GM18508 (cell line): ENCODE results near the gene PHKA2.

Source experiments
- ATAC-seq: cut with Tn5 transposase; IDR thresholded peaks from one replicate; pipeline ENCODE4 v1.9.1; 2021; ENCODE audit warnings: moderate number of reproducible peaks; ENCODE audit not compliant: insufficient read depth, unreplicated experiment

Gene PHKA2

GRCh38 chrX:18938710-18939109 is 45.2 kb downstream of the PHKA2 start:
- ATAC-seq, result no peak

DNA sequence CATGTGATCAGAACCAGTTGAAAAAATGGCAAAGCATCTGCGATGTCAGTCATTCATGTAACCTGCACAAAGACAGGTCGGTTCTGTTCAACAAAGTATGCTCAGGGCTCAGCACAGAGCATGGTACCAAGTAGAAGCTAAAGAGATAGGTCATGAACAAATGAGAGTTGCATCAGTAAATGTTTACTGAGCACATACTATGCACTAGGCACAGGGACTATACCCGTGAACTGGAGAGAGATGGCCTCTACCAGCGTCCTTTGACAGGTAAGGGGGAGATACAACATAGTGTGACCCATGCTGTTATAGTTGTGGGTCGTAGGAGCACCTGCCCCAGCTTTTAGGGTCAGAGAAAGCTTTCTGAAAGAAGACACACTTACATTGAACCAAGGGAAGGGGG is 46.7 kb downstream of the PHKA2 start:
- ATAC-seq, result no peak

- no peak for ATAC-seq
These were observed 48.0 kb downstream of the PHKA2 start for GRCh38 chrX:18935893-18936292.

GRCh38 chrX:18934708-18935107 is 49.2 kb downstream of the PHKA2 start:
- ATAC-seq, result no peak

DNA sequence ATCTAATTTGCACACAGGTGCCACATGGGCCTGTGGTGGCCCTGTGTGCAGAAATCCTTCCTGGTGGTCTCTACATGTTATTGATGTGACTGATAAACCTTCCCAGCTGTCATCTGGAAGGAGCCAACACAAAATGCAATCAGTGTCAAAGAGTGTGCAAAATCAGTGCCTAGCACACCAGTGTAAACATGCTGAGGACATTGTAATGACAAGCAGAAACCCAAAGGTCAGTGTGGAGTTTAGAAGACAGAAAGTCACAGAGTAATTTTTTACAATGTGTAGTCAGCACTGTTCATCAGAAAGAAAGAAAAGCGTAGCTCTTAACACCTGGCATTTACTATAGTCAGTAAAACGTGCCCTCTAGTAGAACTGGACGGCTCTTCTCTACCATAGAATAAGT is 50.3 kb downstream of the PHKA2 start:
- ATAC-seq, result no peak

GRCh38 chrX:18931972-18932371 is 51.9 kb downstream of the PHKA2 start:
- no peak for ATAC-seq

GRCh38 chrX:18929775-18930174 is 54.1 kb downstream of the PHKA2 start:
- no peak for ATAC-seq

GRCh38 chrX:18927558-18927957 is 56.4 kb downstream of the PHKA2 start:
- ATAC-seq, result no peak

GRCh38 chrX:18924507-18925088 is 59.3 kb downstream of the PHKA2 start:
- ATAC-seq, result no peak

DNA sequence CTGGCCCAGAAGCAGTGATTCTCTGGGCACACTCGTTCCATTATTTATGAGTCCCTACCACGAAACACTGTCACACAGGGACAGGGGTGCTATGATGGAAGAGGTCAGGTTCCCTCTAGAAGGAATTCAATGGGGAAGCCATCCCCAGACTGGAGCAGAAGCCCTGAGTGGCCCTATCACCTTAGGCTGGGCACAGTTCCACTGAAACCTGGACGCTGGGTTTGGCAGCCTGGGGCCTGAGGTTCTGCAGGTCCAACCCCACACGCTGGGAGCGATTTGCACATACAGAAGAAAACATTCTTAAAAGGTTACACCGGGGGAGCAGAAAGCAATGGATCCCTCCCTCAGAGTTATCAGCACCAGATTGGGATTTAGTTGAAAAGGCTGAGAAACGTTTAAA is 63.3 kb downstream of the PHKA2 start:
- no peak for ATAC-seq

- no peak for ATAC-seq
These were observed 63.8 kb downstream of the PHKA2 start for GRCh38 chrX:18920079-18920478.

GRCh38 chrX:18917831-18918230 is 66.1 kb downstream of the PHKA2 start:
- ATAC-seq, result no peak

- ATAC-seq, result no peak
These were observed 77.6 kb downstream of the PHKA2 start for GRCh38 chrX:18906286-18906685.

DNA sequence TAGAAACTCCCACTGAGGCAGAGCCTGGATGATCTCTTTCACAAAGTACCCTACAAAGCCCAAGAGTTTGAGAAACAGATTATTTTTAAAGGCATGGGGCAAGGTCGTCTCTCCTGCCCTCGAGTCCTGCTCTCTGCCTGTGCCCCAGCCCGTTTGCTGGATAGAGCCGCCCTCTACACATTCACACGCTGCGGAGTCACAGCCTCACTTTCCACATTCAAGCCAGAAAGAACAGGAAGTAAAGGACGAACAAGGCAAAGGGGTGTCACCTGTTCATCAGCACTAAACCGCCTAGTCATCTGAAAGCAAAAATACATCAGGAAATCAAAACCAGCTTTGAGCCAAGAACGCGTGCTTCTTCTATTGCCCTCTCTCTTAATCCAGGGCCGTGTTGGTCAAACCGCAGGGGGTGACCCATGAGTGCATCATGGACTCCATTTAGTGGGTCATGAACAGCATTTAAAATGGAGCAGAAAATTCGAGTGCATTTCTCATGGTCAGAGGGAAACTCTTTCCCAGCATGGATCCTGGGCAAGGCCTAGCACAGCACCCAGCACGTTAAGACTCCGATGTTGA is 83.4 kb downstream of the PHKA2 start:
- ATAC-seq, result no peak

GRCh38 chrX:18899796-18900380 is 84.0 kb downstream of the PHKA2 start:
- no peak for ATAC-seq

DNA sequence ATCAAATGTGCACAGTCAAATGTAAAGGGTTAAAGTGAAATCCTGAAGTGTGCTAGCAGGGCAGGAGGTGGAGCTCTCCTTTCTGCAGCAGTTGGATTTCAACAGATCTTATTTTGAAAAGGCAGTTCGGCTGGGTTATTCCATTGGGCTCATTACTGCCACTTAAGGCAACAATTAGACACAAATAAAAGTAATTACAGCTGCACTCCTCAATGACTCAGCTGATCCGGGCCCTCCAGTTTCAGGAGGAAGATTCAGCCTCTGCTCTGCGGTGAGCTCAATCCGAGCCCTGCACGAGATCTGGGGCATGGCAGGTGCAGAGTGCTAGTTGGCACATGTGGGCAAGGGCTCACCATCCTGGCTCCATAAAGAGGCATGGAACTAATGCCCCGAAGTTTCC is 85.4 kb downstream of the PHKA2 start:
- no peak for ATAC-seq

GRCh38 chrX:18898091-18898490 is 85.8 kb downstream of the PHKA2 start:
- ATAC-seq, result no peak

- ATAC-seq, result no peak
These were observed 86.3 kb downstream of the PHKA2 start for GRCh38 chrX:18897611-18898010.

DNA sequence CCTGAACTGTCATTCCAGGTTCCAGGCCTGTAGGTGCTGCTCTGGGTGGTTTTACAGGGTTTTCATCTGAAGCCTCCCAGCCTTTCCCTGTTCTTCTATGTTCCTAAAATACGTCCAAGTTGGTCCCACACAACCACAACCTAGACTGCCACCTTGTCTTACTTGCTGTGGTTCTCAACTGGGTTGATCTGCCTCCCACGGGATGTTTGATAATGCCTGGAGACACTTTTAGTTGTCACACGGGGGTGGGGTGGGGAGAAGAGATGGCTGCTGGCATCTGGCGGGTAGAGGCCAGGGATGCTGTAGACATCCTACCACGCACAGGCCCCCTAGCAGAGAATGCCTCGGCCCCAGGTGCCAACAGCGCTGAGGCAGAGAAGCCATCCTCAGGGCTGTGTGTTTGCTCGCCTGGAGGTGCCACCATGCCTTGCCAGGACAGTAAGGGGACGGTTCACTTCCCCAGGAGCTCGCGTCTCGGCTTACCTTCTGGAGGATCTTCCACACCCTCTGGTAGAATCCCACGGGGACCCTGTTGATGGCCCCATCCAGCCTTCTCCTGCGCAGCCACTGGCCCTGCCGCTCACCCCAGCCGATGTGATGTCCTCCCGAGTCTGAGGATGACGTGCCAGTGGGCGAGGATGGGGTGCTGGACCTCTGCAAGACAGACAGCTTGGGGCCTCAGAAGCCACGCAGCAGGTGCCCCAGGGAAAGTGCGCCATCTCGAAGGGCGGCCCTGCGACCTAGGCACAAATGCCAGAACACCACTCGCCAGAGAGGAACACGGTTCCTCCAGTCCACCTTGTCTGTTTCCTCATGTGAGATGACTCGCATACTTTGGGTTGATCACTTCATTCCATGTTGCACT is 87.0 kb downstream of the PHKA2 start:
- ATAC-seq, result no peak

GRCh38 chrX:18895189-18895951 is 88.5 kb downstream of the PHKA2 start:
- ATAC-seq, result no peak

GRCh38 chrX:18894156-18894555 is 89.8 kb downstream of the PHKA2 start:
- no peak for ATAC-seq
